Endodermal cell (in vitro differentiated cells): Measurements from ENCODE around the gene OTUD1. TPM values are rescaled to one million over a fixed set of nuclear protein-coding genes. Genes with fewer than 3 reads are reported as not detected.

Experiments used
- DNase-seq: peaks from one replicate; pipeline ENCODE4 v3.0.0-alpha.2; 2017
- H3K27ac ChIP-seq: 2 replicates; pipeline ENCODE4 v1.5.1; 2013; ENCODE audit warnings: mild to moderate bottlenecking, low read depth, low read length, moderate library complexity
- H3K27me3 ChIP-seq: 2 replicates; pipeline ENCODE4 v1.6.1; 2013; ENCODE audit warnings: mild to moderate bottlenecking, low read length, moderate library complexity; ENCODE audit not compliant: insufficient read depth, control insufficient read depth, poor library complexity, severe bottlenecking
- H3K36me3 ChIP-seq: 2 replicates; pipeline ENCODE4 v1.7.0; 2013; ENCODE audit warnings: mild to moderate bottlenecking, low read length, moderate library complexity; ENCODE audit not compliant: control insufficient read depth, insufficient read depth
- H3K4me1 ChIP-seq: one replicate; pipeline ENCODE4 v1.7.0; 2013; ENCODE audit warnings: low read length; ENCODE audit not compliant: control insufficient read depth, insufficient read depth
- H3K4me3 ChIP-seq: 2 replicates; pipeline ENCODE4 v1.5.1; 2013; ENCODE audit warnings: mild to moderate bottlenecking, low read length, moderate library complexity
- H3K9ac ChIP-seq: 2 replicates; pipeline ENCODE4 v1.6.1; 2013; ENCODE audit warnings: mild to moderate bottlenecking, low read length, moderate library complexity; ENCODE audit not compliant: poor library complexity, severe bottlenecking; ENCODE audit errors: extremely low read depth
- H3K9me3 ChIP-seq: 2 replicates; pipeline ENCODE4 v1.6.1; 2013; ENCODE audit warnings: mild to moderate bottlenecking, low read length, moderate library complexity; ENCODE audit not compliant: control insufficient read depth
- H3K27ac Mint-ChIP-seq: 2 replicates; pipeline ENCODE4 v1.8.0; 2020; ENCODE audit warnings: mixed read lengths
- H3K27me3 Mint-ChIP-seq: 2 replicates; pipeline ENCODE4 v1.8.0; 2021; ENCODE audit warnings: mild to moderate bottlenecking, mixed read lengths; ENCODE audit not compliant: insufficient read depth
- H3K36me3 Mint-ChIP-seq: 2 replicates; pipeline ENCODE4 v1.8.0; 2020; ENCODE audit warnings: low read depth, mixed read lengths
- H3K4me1 Mint-ChIP-seq: 2 replicates; pipeline ENCODE4 v1.8.0; 2020; ENCODE audit warnings: mixed read lengths
- H3K4me3 Mint-ChIP-seq: 2 replicates; pipeline ENCODE4 v1.8.0; 2020; ENCODE audit warnings: mild to moderate bottlenecking, moderate library complexity, mixed read lengths
- H3K9me3 Mint-ChIP-seq: 2 replicates; pipeline ENCODE4 v1.8.0; 2020; ENCODE audit warnings: mild to moderate bottlenecking, mixed read lengths
- WGBS, 2 experiments: methylation state at CpG; one replicate each; pipeline versions ENCODE4 v1.1.5 to v1.1.7; 2013; ENCODE audit warnings: missing lambda C conversion rate in 2 of 2, mixed read lengths in 1 of 2; ENCODE audit not compliant: insufficient coverage in 1 of 2, insufficient read length in 1 of 2; 5-methylcytosine and 5-hydroxymethylcytosine counted together
- total RNA-seq, 2 donors: library from RNA; stranded (reverse); fragmentation: NEBNext Ultra II Directional in 1 of 2; extraction: Animal tissue kit (Norgen Biotek cat#: 25700) in 1 of 2; gene quantifications; 2 replicates in 1 of 2; 3 replicates in 1 of 2; pipeline ENCODE4 v1.2.1, GENCODE V29; 2021
- TF ChIP-seq, protein P1 (sequence below): fragments of 200-600 bp; sonication (generic); conservative IDR thresholded peaks from 2 replicates; pipeline ENCODE4 v1.5.0; 2021; ENCODE audit warnings: antibody characterized with exemption, mild to moderate bottlenecking

The OTUD1 gene
- total RNA-seq, 2 donors from 2014 or later, result 8.7 to 12.4 TPM

DNA sequence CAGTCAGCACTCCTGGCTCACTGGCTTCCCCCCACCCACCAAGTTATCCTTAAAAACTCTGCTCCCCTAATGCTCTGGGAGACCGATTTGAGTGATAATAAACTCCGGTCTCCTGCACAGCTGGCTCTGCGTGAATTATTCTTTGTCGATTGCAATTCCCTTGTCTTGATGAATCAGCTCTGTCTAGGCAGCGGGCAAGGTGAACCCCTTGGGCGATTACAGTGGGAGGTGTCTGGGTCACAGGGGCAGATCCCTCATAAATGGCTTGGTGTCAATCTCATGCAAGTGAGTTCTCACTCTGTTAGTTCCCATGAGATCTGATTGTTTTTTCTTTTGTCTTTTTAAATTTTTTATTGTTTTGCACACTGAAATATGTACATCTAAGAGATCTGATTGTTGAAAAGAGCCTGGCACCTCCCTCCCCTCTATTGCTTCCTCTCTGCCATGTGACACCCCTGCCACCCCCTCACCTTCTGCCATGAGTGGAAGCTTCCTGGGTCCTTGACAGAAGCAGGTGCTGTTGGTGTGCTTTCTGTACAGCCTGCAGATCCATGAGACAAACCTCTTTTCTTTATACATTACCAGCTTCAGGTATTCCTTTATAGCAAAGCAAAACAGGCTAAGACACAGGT, 20.5 kb downstream of the OTUD1 start:
- Mint-ChIP-seq H3K4me1 (peaks cover 19% of the 10 kb centered on the region), H3K27me3 (no peaks in the 10 kb centered on the region), H3K4me3 (no peak overlapping the region), H3K9me3 (no peaks in the 10 kb centered on the region), H3K27ac (no peak overlapping the region), H3K36me3 (no peaks in the 10 kb centered on the region)
- WGBS, 2 experiments, result 83 to 94% methylated on average over 6 of the region's 6 CpGs
- no peak for DNase-seq
- TF ChIP-seq, protein P1, sequence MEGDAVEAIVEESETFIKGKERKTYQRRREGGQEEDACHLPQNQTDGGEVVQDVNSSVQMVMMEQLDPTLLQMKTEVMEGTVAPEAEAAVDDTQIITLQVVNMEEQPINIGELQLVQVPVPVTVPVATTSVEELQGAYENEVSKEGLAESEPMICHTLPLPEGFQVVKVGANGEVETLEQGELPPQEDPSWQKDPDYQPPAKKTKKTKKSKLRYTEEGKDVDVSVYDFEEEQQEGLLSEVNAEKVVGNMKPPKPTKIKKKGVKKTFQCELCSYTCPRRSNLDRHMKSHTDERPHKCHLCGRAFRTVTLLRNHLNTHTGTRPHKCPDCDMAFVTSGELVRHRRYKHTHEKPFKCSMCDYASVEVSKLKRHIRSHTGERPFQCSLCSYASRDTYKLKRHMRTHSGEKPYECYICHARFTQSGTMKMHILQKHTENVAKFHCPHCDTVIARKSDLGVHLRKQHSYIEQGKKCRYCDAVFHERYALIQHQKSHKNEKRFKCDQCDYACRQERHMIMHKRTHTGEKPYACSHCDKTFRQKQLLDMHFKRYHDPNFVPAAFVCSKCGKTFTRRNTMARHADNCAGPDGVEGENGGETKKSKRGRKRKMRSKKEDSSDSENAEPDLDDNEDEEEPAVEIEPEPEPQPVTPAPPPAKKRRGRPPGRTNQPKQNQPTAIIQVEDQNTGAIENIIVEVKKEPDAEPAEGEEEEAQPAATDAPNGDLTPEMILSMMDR, result no peak
- H3K9ac ChIP-seq, result no peak overlapping the region
- no peak overlapping the region for H3K4me3 ChIP-seq
- H3K9me3 ChIP-seq, result no peaks in the 10 kb centered on the region
- H3K27ac ChIP-seq, result peak overlapping the region; percentile 44
- H3K36me3 ChIP-seq, result no peaks in the 10 kb centered on the region
- no peaks in the 10 kb centered on the region for H3K4me1 ChIP-seq
- no peaks in the 10 kb centered on the region for H3K27me3 ChIP-seq

DNA sequence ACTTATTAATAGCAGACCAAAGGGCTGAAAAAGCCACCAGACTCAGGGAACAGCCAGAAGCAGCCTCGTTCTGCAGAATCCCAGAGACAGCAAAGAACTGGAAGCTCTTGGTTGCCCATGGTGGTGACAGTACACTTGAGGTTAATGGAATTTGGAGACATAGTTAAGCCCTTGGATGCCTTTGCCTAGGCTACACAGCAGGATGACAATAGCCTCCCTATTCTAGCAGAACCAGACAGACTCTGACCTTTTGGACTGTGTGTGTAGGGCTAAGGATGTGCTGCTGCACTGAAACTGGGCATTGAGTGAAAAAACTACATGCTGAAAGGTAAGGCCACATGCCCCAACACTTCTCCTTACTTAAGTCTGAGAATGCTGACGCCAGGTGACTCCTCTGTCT, 22.7 kb downstream of the OTUD1 start:
- peaks cover 14% of the 10 kb centered on the region for H3K4me1 Mint-ChIP-seq
- no peaks in the 10 kb centered on the region for H3K9me3 Mint-ChIP-seq
- peak overlapping the region; percentile 93 for H3K27ac ChIP-seq
- no peaks in the 10 kb centered on the region for H3K36me3 ChIP-seq
- H3K4me3 Mint-ChIP-seq, result no peak overlapping the region
- TF ChIP-seq, protein P1, result no peak
- H3K4me3 ChIP-seq, result no peak overlapping the region
- DNase-seq, result no peak
- no peak overlapping the region for H3K27ac Mint-ChIP-seq
- H3K9ac ChIP-seq, result no peak overlapping the region
- no peaks in the 10 kb centered on the region for H3K27me3 Mint-ChIP-seq
- WGBS, 2 experiments, result 64 to 76% methylated on average over 2 of the region's 2 CpGs
- H3K9me3 ChIP-seq, result no peaks in the 10 kb centered on the region
- no peaks in the 10 kb centered on the region for H3K36me3 Mint-ChIP-seq
- no peaks in the 10 kb centered on the region for H3K4me1 ChIP-seq
- H3K27me3 ChIP-seq, result no peaks in the 10 kb centered on the region

DNA sequence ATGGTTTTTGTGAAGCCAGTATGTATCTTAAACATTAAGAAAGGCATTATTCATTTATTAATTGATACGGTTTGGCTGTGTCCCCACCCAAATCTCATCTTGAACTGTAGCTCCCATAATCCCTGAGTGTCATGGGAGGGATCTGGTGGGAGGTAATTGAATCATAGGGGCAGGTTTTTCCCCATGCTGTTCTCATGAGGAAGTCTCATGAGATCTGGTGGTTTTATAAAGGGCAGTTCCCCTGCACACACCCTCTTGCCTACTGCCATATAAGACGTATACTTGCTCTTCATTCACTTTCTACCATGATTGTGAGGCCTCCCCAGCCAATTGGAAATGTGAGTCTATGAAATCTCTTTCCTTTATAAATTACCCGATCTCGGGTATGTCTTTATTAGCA, 28.1 kb downstream of the OTUD1 start:
- Mint-ChIP-seq H3K36me3 (no peaks in the 10 kb centered on the region), H3K27ac (no peak overlapping the region), H3K9me3 (no peaks in the 10 kb centered on the region), H3K27me3 (no peaks in the 10 kb centered on the region), H3K4me3 (no peak overlapping the region), H3K4me1 (peaks cover 7% of the 10 kb centered on the region)
- TF ChIP-seq, protein P1, result no peak
- Histone ChIP-seq H3K4me3 (no peak overlapping the region), H3K27me3 (no peaks in the 10 kb centered on the region), H3K27ac (no peak overlapping the region), H3K9me3 (no peaks in the 10 kb centered on the region), H3K36me3 (no peaks in the 10 kb centered on the region), H3K4me1 (no peaks in the 10 kb centered on the region), H3K9ac (no peak overlapping the region)
- DNase-seq, result no peak
- WGBS, 2 experiments, result 95 to 100% methylated on average over 1 to 4 of the region's 4 CpGs
